ENCODE data around the gene RPTOR.

GRCh38 chr17:80664217-80664790, 119.7 kb downstream of the RPTOR start:
- no peak for TF ChIP-seq CTCF (IDR thresholded peaks at IDR 0.05)
- TF ChIP-seq POLR2AphosphoS5 (IDR thresholded peaks at IDR 0.05; ENCODE audit: low read depth, low read length) = no peak
- TF ChIP-seq SIN3A (IDR thresholded peaks at IDR 0.05; ENCODE audit: borderline replicate concordance, insufficient read depth, low read depth, low read length) = no peak
- no peak for TF ChIP-seq TCF7L2 (IDR thresholded peaks at IDR 0.05; ENCODE audit: low read depth, low read length)
